Astrocyte (in vitro differentiated cells and primary cell): ENCODE results near the gene ZCCHC3.

Experiments
- CTCF ChIP-seq: IDR thresholded peaks from 2 replicates; pipeline ENCODE4 v1.5.1; 2011; ENCODE audit warnings: low read depth, mild to moderate bottlenecking, inconsistent platforms, low read length, moderate library complexity; ENCODE audit not compliant: insufficient read depth
- EZH2 ChIP-seq: IDR thresholded peaks from 2 replicates; pipeline ENCODE4 v1.6.1; 2012; ENCODE audit warnings: mild to moderate bottlenecking, low read length, inconsistent platforms; ENCODE audit not compliant: insufficient read depth

- TF ChIP-seq CTCF = no peak
- no peak for TF ChIP-seq EZH2
Measured at GRCh38 chr20:309306-309840, 12.0 kb downstream of the ZCCHC3 start.
